Thyroid gland (tissue), 4 donors: Measurements from ENCODE around the gene CCDC85B.

Experiments used
- CTCF ChIP-seq, 6 experiments: fragments of 200-600 bp in 3 of 6; fragments of 450-650 bp in 3 of 6; sonication (generic) in 3 of 6; IDR thresholded peaks; one replicate each; pipeline ENCODE4 v1.5.1; 2016 to 2019; ENCODE audit warnings: antibody characterized with exemption in 6 of 6, mild to moderate bottlenecking in 2 of 6, inconsistent platforms in 1 of 6, moderate library complexity in 1 of 6
- POLR2A ChIP-seq, 2 donors: fragments of 450-650 bp; IDR thresholded peaks; one replicate each; pipeline ENCODE4 v1.6.1; 2017; ENCODE audit warnings: antibody characterized with exemption in 2 of 2, mild to moderate bottlenecking in 2 of 2, moderate library complexity in 1 of 2

- no peak for TF ChIP-seq CTCF (IDR thresholded peaks at IDR 0.05)
- no peak for TF ChIP-seq POLR2A (IDR thresholded peaks at IDR 0.05)
Observed at GRCh38 chr11:65886826-65887722, 3.4 kb upstream of the CCDC85B start.
